Measurements from ENCODE around the gene GATAD2A.

The GATAD2A gene

DNA sequence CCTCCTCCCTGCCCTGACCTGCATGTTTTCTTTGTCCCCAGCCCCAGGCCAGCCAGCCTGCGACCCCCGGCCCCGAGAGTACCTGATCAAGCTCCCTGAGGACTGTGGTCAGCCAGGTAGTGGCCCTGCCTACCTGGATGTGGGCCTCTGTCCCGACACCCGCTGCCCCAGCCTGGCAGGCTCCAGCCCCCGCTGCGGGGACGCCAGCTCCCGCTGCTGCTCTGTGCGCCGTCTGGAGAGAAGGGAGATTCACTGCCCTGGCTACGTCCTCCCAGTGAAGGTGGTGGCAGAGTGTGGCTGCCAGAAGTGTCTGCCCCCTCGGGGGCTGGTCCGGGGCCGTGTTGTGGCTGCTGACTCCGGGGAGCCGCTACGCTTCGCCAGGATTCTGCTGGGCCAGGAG lies 138.2 kb downstream of the GATAD2A start:
- Histone ChIP-seq H3K4me3 (ENCODE audit: low read depth in 1 of 2, low read length in 2 of 2) (no peak overlapping the region), H3K36me3 (ENCODE audit: control insufficient read depth in 1 of 2, insufficient read depth in 2 of 2, low read length in 2 of 2) (no peaks in the 10 kb centered on the region), H3K4me1 (ENCODE audit: control insufficient read depth in 1 of 2, insufficient read depth in 2 of 2, low read length in 2 of 2) (peaks cover 3 to 25% of the 10 kb centered on the region in 2 donors), H3K27ac (ENCODE audit: low read length) (no peak overlapping the region), H3K27me3 (ENCODE audit: low read depth, low read length) (peaks cover 16% of the 10 kb centered on the region), H3K9me3 (ENCODE audit: control insufficient read depth in 1 of 2, low read length in 2 of 2) (no peaks in the 10 kb centered on the region)

- Histone ChIP-seq H3K9me3 (ENCODE audit: control insufficient read depth in 1 of 2, low read length in 2 of 2) (no peaks in the 10 kb centered on the region), H3K27ac (ENCODE audit: low read length) (no peak overlapping the region), H3K27me3 (ENCODE audit: low read depth, low read length) (peaks cover 12% of the 10 kb centered on the region), H3K4me1 (ENCODE audit: control insufficient read depth in 1 of 2, insufficient read depth in 2 of 2, low read length in 2 of 2) (peaks cover 0 to 21% of the 10 kb centered on the region in 2 donors), H3K36me3 (ENCODE audit: control insufficient read depth in 1 of 2, insufficient read depth in 2 of 2, low read length in 2 of 2) (no peaks in the 10 kb centered on the region), H3K4me3 (ENCODE audit: low read depth in 1 of 2, low read length in 2 of 2) (no peak overlapping the region)
Observed at GRCh38 chr19:19544257-19544953, 138.9 kb downstream of the GATAD2A start.

- Histone ChIP-seq H3K27me3 (ENCODE audit: low read depth, low read length) (peaks cover 12% of the 10 kb centered on the region), H3K4me3 (ENCODE audit: low read depth in 1 of 2, low read length in 2 of 2) (no peak overlapping the region), H3K4me1 (ENCODE audit: control insufficient read depth in 1 of 2, insufficient read depth in 2 of 2, low read length in 2 of 2) (peaks cover 0 to 16% of the 10 kb centered on the region in 2 donors), H3K9me3 (ENCODE audit: control insufficient read depth in 1 of 2, low read length in 2 of 2) (no peaks in the 10 kb centered on the region), H3K36me3 (ENCODE audit: control insufficient read depth in 1 of 2, insufficient read depth in 2 of 2, low read length in 2 of 2) (no peaks in the 10 kb centered on the region), H3K27ac (ENCODE audit: low read length) (no peak overlapping the region)
Observed at GRCh38 chr19:19544954-19545591, 139.6 kb downstream of the GATAD2A start.

DNA sequence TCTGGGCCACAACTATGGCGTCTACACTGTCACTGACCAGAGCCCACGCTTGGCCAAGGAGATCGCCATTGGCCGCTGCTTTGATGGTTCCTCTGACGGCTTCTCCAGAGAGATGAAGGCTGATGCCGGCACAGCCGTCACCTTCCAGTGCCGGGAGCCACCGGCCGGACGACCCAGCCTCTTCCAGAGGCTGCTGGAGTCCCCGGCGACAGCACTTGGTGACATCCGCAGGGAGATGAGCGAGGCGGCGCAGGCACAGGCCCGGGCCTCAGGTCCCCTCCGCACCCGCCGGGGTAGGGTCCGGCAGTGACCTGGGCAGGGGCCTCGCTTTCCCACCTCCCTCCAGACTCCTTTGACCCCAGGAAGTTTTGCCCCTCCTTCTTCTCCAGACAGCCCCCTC lies 140.2 kb downstream of the GATAD2A start:
- Histone ChIP-seq H3K36me3 (ENCODE audit: control insufficient read depth in 1 of 2, insufficient read depth in 2 of 2, low read length in 2 of 2) (no peaks in the 10 kb centered on the region), H3K27ac (ENCODE audit: low read length) (no peak overlapping the region), H3K9me3 (ENCODE audit: control insufficient read depth in 1 of 2, low read length in 2 of 2) (no peaks in the 10 kb centered on the region), H3K27me3 (ENCODE audit: low read depth, low read length) (peaks cover 10% of the 10 kb centered on the region), H3K4me1 (ENCODE audit: control insufficient read depth in 1 of 2, insufficient read depth in 2 of 2, low read length in 2 of 2) (peaks cover 0 to 12% of the 10 kb centered on the region in 2 donors), H3K4me3 (ENCODE audit: low read depth in 1 of 2, low read length in 2 of 2) (no peak overlapping the region)

- no peak overlapping the region for H3K4me3 ChIP-seq (ENCODE audit: low read depth in 1 of 2, low read length in 2 of 2)
- H3K27ac ChIP-seq (ENCODE audit: low read length), result no peak overlapping the region
- H3K27me3 ChIP-seq (ENCODE audit: low read depth, low read length), result peaks cover 3% of the 10 kb centered on the region
- H3K4me1 ChIP-seq (ENCODE audit: control insufficient read depth in 1 of 2, insufficient read depth in 2 of 2, low read length in 2 of 2), result peaks cover 0 to 1% of the 10 kb centered on the region in 2 donors
- no peaks in the 10 kb centered on the region for H3K9me3 ChIP-seq (ENCODE audit: control insufficient read depth in 1 of 2, low read length in 2 of 2)
- no peaks in the 10 kb centered on the region for H3K36me3 ChIP-seq (ENCODE audit: control insufficient read depth in 1 of 2, insufficient read depth in 2 of 2, low read length in 2 of 2)
Observed at GRCh38 chr19:19546751-19547162, 141.3 kb downstream of the GATAD2A start.

GRCh38 chr19:19547674-19548336 lies 142.3 kb downstream of the GATAD2A start:
- Histone ChIP-seq H3K4me3 (ENCODE audit: low read depth in 1 of 2, low read length in 2 of 2) (no peak overlapping the region), H3K4me1 (ENCODE audit: control insufficient read depth in 1 of 2, insufficient read depth in 2 of 2, low read length in 2 of 2) (no peaks in the 10 kb centered on the region), H3K27ac (ENCODE audit: low read length) (no peak overlapping the region), H3K36me3 (ENCODE audit: control insufficient read depth in 1 of 2, insufficient read depth in 2 of 2, low read length in 2 of 2) (no peaks in the 10 kb centered on the region), H3K9me3 (ENCODE audit: control insufficient read depth in 1 of 2, low read length in 2 of 2) (no peaks in the 10 kb centered on the region), H3K27me3 (ENCODE audit: low read depth, low read length) (no peaks in the 10 kb centered on the region)

GRCh38 chr19:19548915-19549759 lies 143.7 kb downstream of the GATAD2A start:
- Histone ChIP-seq H3K27me3 (ENCODE audit: low read depth, low read length) (no peaks in the 10 kb centered on the region), H3K27ac (ENCODE audit: low read length) (no peak overlapping the region), H3K9me3 (ENCODE audit: control insufficient read depth in 1 of 2, low read length in 2 of 2) (no peaks in the 10 kb centered on the region), H3K36me3 (ENCODE audit: control insufficient read depth in 1 of 2, insufficient read depth in 2 of 2, low read length in 2 of 2) (no peaks in the 10 kb centered on the region), H3K4me3 (ENCODE audit: low read depth in 1 of 2, low read length in 2 of 2) (no peak overlapping the region), H3K4me1 (ENCODE audit: control insufficient read depth in 1 of 2, insufficient read depth in 2 of 2, low read length in 2 of 2) (no peaks in the 10 kb centered on the region)

- H3K27me3 ChIP-seq (ENCODE audit: low read depth, low read length), result no peaks in the 10 kb centered on the region
Observed at GRCh38 chr19:19549804-19550464, 144.5 kb downstream of the GATAD2A start.

DNA sequence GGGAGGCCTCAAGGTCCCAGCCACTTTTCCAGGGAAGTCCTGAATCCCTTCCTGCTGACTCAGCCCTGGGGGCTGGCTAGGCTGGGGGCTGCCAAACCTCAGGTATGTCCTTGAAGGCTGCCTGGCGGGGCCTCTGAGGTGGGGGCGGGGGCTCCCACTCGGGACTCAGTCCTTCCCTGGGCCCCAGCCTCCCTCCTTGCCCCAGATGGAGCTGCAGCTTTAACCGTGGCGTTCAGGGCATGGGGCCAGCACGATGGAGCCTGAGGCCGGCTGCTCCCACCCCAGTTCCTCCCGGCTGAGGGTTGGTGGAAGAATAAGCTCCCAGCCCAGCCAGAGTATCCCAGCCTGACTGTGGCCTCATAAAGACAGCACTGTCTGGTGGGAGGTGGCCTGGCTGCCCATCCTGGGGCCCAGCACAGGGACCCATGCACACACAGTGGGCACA lies 145.0 kb downstream of the GATAD2A start:
- H3K36me3 ChIP-seq (ENCODE audit: control insufficient read depth in 1 of 2, insufficient read depth in 2 of 2, low read length in 2 of 2), result no peaks in the 10 kb centered on the region
- no peaks in the 10 kb centered on the region for H3K9me3 ChIP-seq (ENCODE audit: control insufficient read depth in 1 of 2, low read length in 2 of 2)
- H3K4me3 ChIP-seq (ENCODE audit: low read depth in 1 of 2, low read length in 2 of 2), result no peak overlapping the region
- no peaks in the 10 kb centered on the region for H3K27me3 ChIP-seq (ENCODE audit: low read depth, low read length)
- no peaks in the 10 kb centered on the region for H3K4me1 ChIP-seq (ENCODE audit: control insufficient read depth in 1 of 2, insufficient read depth in 2 of 2, low read length in 2 of 2)
- no peak overlapping the region for H3K27ac ChIP-seq (ENCODE audit: low read length)

More at GRCh38 chr19:19549804-19550464, 144.5 kb downstream of the GATAD2A start:
- no peaks in the 10 kb centered on the region for H3K36me3 ChIP-seq (ENCODE audit: control insufficient read depth in 1 of 2, insufficient read depth in 2 of 2, low read length in 2 of 2)
- no peaks in the 10 kb centered on the region for H3K4me1 ChIP-seq (ENCODE audit: control insufficient read depth in 1 of 2, insufficient read depth in 2 of 2, low read length in 2 of 2)
- no peak overlapping the region for H3K4me3 ChIP-seq (ENCODE audit: low read depth in 1 of 2, low read length in 2 of 2)
- no peaks in the 10 kb centered on the region for H3K9me3 ChIP-seq (ENCODE audit: control insufficient read depth in 1 of 2, low read length in 2 of 2)
- H3K27ac ChIP-seq (ENCODE audit: low read length), result no peak overlapping the region

DNA sequence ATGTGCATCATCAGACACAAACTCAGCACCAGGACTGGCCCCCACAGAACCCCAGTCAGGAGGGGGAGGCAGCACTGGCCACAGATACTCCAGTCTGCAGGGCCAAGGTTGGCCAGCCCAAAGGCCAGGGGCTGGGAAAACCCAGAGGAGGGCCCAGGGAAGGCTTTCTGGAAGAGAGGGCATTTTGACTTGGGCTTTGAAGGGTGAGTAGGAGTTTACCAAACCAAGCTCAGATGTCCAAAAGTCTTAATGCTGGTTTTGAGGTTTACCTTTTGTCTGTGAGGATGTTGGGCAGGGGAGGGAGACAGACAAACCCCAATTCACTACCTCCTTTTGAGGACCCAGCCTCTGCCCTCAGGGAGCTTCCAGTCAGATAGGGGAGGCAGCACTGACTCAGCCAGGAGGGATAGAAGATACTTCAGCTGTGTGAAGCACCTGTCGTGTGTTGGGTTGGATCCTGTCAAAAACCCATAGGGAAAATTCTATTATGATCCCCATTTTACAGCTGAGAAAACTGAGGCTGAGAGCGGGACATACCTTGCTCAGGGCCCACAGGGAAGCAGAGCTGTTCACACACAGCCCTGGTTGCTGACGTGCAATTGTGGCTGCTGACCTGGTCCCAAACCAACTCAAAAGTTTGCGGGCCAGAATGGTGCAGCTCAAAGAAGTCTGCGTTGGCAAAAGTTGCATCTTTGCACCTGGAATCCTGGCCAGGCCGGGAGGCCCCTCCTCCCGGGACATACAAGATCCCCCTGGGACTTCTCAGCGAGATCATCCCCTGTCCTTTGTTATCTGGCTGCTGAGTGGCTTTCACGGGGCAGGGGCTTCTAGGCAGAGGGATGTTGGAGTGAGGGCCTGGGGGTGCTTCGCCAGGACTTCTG lies 145.7 kb downstream of the GATAD2A start:
- no peaks in the 10 kb centered on the region for H3K9me3 ChIP-seq (ENCODE audit: control insufficient read depth in 1 of 2, low read length in 2 of 2)
- no peaks in the 10 kb centered on the region for H3K36me3 ChIP-seq (ENCODE audit: control insufficient read depth in 1 of 2, insufficient read depth in 2 of 2, low read length in 2 of 2)
- no peak overlapping the region for H3K4me3 ChIP-seq (ENCODE audit: low read depth in 1 of 2, low read length in 2 of 2)
- H3K4me1 ChIP-seq (ENCODE audit: control insufficient read depth in 1 of 2, insufficient read depth in 2 of 2, low read length in 2 of 2), result no peaks in the 10 kb centered on the region
- H3K27ac ChIP-seq (ENCODE audit: low read length), result no peak overlapping the region
- H3K27me3 ChIP-seq (ENCODE audit: low read depth, low read length), result no peaks in the 10 kb centered on the region

Measured in muscle layer of duodenum (tissue), 2 donors.